Glutamatergic neuron (in vitro differentiated cells): Measurements from ENCODE around the gene PTH. TPM values are rescaled to one million over a fixed set of nuclear protein-coding genes. Genes with fewer than 3 reads are reported as not detected.
A peak's percentile ranks its signal among the peaks of the same experiment; 100 is the strongest.

Experiments used
- DNase-seq: peaks from one replicate; pipeline ENCODE4 v3.0.0; 2022
- H3K27ac Mint-ChIP-seq: one replicate; pipeline ENCODE4 v1.8.0; 2020; ENCODE audit warnings: mild to moderate bottlenecking, mixed read lengths, inconsistent platforms; ENCODE audit not compliant: unreplicated experiment
- H3K27me3 Mint-ChIP-seq: one replicate; pipeline ENCODE4 v1.8.0; 2020; ENCODE audit warnings: mild to moderate bottlenecking, moderate library complexity, mixed read lengths, inconsistent platforms; ENCODE audit not compliant: unreplicated experiment
- H3K36me3 Mint-ChIP-seq: one replicate; pipeline ENCODE4 v1.8.0; 2020; ENCODE audit warnings: mild to moderate bottlenecking, mixed read lengths, inconsistent platforms; ENCODE audit not compliant: unreplicated experiment
- H3K4me1 Mint-ChIP-seq: one replicate; pipeline ENCODE4 v1.8.0; 2020; ENCODE audit warnings: mild to moderate bottlenecking, low read depth, mixed read lengths, inconsistent platforms; ENCODE audit not compliant: unreplicated experiment
- H3K4me3 Mint-ChIP-seq: one replicate; pipeline ENCODE4 v1.8.0; 2020; ENCODE audit warnings: mild to moderate bottlenecking, mixed read lengths, inconsistent platforms; ENCODE audit not compliant: unreplicated experiment
- H3K9me3 Mint-ChIP-seq: one replicate; pipeline ENCODE4 v1.8.0; 2020; ENCODE audit warnings: mild to moderate bottlenecking, moderate library complexity, mixed read lengths, inconsistent platforms; ENCODE audit not compliant: unreplicated experiment
- total RNA-seq: library from RNA; stranded (reverse); fragmentation: NEBNext Ultra II Directional; extraction: Animal tissue kit (Norgen Biotek cat#: 25700); gene quantifications from one replicate; pipeline ENCODE4 v1.2.1, GENCODE V29; 2021; ENCODE audit not compliant: unreplicated experiment
- TF ChIP-seq, protein P1 (sequence below): fragments of 200-600 bp; sonication (generic); IDR thresholded peaks from one replicate; pipeline ENCODE4 v1.5.0; 2021; ENCODE audit not compliant: partially characterized antibody, unreplicated experiment

PTH gene
- total RNA-seq, 1 donor from 2014 or later, result not detected

DNA sequence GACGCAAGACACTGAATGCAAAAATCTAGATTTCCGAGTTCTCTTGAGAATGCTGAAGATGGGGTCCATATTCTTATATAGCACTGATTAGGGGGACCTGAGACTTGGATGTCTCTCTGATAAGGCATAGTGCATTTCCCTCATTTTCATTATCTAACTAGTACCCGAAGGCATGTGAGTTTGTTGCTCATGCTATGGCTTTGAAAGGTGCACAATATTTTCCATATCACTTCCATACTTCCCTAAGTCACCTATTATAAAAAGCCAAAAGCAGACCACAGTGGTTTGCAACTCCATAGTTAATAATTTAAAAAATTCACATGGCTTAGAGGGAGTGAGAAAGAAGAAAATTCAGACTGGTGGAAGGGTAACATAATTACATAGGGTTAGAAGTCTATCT lies 34.5 kb downstream of the PTH start:
- Mint-ChIP-seq H3K36me3 (no peaks in the 10 kb centered on the region), H3K27ac (no peak overlapping the region), H3K4me1 (peaks cover 4% of the 10 kb centered on the region), H3K27me3 (peaks cover 2% of the 10 kb centered on the region), H3K9me3 (peaks cover 2% of the 10 kb centered on the region), H3K4me3 (peak overlapping the region; percentile 98)
- no peak for DNase-seq
- TF ChIP-seq, protein P1, sequence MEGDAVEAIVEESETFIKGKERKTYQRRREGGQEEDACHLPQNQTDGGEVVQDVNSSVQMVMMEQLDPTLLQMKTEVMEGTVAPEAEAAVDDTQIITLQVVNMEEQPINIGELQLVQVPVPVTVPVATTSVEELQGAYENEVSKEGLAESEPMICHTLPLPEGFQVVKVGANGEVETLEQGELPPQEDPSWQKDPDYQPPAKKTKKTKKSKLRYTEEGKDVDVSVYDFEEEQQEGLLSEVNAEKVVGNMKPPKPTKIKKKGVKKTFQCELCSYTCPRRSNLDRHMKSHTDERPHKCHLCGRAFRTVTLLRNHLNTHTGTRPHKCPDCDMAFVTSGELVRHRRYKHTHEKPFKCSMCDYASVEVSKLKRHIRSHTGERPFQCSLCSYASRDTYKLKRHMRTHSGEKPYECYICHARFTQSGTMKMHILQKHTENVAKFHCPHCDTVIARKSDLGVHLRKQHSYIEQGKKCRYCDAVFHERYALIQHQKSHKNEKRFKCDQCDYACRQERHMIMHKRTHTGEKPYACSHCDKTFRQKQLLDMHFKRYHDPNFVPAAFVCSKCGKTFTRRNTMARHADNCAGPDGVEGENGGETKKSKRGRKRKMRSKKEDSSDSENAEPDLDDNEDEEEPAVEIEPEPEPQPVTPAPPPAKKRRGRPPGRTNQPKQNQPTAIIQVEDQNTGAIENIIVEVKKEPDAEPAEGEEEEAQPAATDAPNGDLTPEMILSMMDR, result no peak

DNA sequence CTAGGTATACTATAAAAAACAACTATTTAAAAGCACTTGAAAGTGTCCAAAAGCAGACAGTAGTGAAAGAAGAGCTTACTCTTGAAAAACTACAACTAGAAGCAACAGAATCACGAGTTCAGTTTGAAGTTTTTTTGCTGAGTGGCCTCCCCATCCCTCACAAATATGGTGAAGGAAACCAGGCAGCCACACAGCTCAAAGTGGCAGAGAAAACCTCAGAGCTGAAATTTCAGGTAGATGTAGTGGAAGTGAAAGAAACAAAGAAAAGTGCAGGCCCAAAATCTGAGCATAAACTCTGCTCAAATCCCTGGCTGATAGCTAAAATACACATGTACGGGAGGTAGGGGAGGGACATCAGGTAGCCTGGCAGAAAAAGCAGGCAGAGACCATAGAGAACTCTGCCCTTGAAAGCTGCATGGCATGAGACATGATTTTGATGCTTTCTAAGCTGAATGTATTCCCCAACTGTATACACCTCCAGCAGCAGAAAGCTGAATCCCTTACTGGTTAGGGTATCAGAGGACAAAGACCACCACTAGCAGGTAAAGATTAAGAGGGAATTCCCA lies 44.9 kb downstream of the PTH start:
- H3K9me3 Mint-ChIP-seq, result no peaks in the 10 kb centered on the region
- H3K27ac Mint-ChIP-seq, result no peak overlapping the region
- TF ChIP-seq, protein P1, result no peak
- H3K27me3 Mint-ChIP-seq, result no peaks in the 10 kb centered on the region
- H3K36me3 Mint-ChIP-seq, result no peaks in the 10 kb centered on the region
- DNase-seq, result no peak
- H3K4me3 Mint-ChIP-seq, result no peak overlapping the region
- H3K4me1 Mint-ChIP-seq, result peaks cover 8% of the 10 kb centered on the region

DNA sequence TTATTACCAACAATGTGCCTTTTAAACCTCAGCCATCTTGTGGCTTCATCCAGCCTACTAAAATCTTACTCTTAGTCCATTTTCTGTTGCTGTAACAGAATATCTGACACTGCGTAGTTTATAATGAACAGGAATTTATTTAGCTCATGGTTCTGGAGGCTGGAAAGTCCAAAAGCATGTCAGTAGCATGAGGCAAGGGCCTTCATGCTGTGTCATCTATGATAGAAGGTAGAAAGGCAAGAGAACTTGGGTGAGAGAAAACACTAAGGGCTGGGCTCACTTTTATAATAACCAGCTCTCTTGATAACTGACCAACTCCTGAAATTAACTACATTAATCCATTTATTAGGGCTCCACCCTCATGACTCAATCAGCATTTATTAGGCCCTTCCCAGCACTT lies 46.3 kb downstream of the PTH start:
- H3K4me1 Mint-ChIP-seq, result peaks cover 8% of the 10 kb centered on the region
- TF ChIP-seq, protein P1, result no peak
- H3K4me3 Mint-ChIP-seq, result no peak overlapping the region
- DNase-seq, result no peak
- no peaks in the 10 kb centered on the region for H3K27me3 Mint-ChIP-seq
- no peak overlapping the region for H3K27ac Mint-ChIP-seq
- no peaks in the 10 kb centered on the region for H3K36me3 Mint-ChIP-seq
- no peaks in the 10 kb centered on the region for H3K9me3 Mint-ChIP-seq

DNA sequence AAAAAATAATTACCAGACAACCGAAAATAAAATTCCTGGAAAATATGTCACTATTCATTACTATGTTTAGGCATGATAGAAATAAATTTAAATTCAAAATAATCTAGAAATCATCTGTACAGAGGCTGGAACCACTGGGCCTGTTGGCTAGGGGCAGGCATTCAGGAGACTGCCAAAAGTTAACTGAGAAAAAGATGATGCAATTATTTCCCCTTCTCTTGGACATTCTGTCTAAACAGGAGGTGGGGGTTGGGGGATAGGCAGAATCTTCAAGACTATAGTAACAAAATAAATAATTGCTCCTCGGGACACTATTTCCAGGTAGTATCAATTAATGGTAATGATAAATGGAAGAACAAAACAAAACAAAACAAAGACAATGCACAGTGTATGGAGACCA lies 46.9 kb downstream of the PTH start:
- TF ChIP-seq, protein P1, result no peak
- H3K27ac Mint-ChIP-seq, result no peak overlapping the region
- no peaks in the 10 kb centered on the region for H3K27me3 Mint-ChIP-seq
- peaks cover 8% of the 10 kb centered on the region for H3K4me1 Mint-ChIP-seq
- no peaks in the 10 kb centered on the region for H3K9me3 Mint-ChIP-seq
- DNase-seq, result no peak
- H3K4me3 Mint-ChIP-seq, result no peak overlapping the region
- H3K36me3 Mint-ChIP-seq, result no peaks in the 10 kb centered on the region

DNA sequence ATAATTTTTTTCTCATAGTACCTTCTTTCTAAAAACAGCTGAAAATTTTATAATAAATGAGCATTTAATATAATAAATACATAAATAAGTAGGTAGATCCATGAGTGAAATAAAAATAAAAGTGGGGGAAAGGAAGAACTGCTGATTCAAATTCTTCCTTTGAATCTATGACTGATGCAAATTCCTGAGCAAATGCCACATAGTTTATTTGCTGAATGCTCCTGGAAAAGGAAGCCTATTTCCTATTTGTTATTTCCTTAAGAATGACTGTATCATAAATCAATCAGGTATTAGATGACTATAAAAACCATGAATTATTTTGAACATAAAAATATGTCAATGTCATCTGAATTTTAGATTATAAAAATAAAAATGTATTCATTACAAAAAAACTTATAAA lies 49.4 kb downstream of the PTH start:
- TF ChIP-seq, protein P1, result no peak
- Mint-ChIP-seq H3K4me3 (no peak overlapping the region), H3K36me3 (no peaks in the 10 kb centered on the region), H3K9me3 (no peaks in the 10 kb centered on the region), H3K4me1 (peaks cover 2% of the 10 kb centered on the region), H3K27me3 (no peaks in the 10 kb centered on the region), H3K27ac (no peak overlapping the region)
- DNase-seq, result no peak
